Activated CD4-positive, alpha-beta T cell treated with anti-CD3 and anti-CD28 coated beads for 4 hours (primary cell): ENCODE results near the gene ARMC12.

Experiments used
- DNase-seq, 2 donors: peaks; one replicate each; pipeline ENCODE4 v3.0.0-alpha.2; 2020

The ARMC12 gene

DNA sequence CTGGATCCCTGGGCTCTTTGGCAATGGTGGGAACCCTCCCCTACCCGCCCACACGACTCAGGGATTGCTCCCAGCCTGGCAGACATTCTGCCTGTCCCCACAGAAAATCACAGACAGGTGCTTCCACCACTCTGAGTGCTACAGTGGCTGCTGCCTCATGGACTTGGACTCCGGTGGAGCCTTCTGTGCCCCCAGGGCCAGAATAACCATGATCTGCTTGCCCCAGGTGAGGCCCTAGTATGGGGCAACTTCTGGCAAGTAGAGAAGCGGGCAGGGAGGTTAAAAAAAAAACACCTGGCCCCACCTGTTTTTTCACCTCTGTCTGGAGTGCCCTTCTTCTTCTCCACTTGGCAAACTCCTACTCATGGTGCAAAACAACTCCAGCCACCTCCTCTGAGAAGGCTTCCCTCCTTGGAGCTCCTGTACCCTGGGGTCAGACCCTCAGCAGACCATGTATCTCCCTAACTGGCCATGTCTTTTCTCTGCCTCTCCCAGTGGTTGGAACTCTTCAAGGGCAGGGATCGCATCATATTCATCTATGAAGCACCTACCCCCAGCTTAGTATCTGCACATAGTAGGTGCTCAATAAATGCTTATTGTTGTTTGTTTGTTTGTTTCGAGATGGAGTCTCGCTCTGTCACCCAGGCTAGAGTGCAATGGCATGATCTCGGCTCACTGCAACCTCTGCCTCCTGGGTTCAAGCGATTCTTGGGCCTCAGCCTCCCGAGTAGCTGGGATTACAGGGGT, 40.7 kb downstream of the ARMC12 start:
- DNase-seq, result no peak

DNA sequence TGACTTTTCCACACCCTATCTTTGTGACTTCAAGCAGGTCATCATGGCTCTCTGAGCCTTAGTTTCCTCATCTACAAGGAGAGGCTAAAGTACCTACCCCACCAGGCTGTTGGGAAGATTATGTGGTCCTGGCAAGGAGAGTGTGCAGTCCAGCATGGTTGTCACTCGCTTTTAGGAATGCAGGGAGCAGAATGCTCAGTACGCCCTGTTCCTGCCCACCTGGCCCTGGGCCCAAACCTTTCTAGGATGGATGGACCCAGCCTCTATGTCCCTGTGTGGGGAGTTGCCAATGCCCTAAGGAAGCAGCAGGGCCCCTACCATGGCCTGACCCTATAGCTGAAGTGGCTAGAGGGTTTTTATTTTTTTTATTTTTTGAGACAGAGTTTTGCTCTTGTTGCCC, 41.6 kb downstream of the ARMC12 start:
- no peak for DNase-seq

GRCh38 chr6:35780719-35781118, 43.9 kb downstream of the ARMC12 start, which contains the start of gene CLPSL1:
CLPSL1 (plus strand) TSS chr6:35781019; CDS start chr6:35781111, 92 bp downstream.
- DNase-seq, result no peak

DNA sequence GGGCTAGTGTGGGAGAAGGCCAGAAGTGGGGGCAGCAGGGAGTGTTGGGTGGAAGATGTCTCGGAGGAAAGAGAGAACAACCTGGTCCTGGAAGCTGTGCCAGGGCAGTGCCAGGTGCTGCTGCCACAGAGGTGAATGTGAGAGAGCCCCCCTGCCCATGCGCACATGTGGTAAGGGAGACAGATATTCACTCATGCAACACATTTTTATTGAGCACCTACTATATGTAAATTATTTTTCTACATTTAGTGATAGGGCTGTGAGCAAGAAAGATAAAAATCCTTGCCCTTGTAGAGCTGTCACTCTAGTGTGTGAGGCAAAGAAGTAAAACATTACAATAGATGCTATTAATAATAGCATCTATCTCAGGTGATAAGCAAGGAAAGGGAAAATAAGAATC, 44.5 kb downstream of the ARMC12 start:
- DNase-seq, result no peak

- DNase-seq, result no peak
Observed at GRCh38 chr6:35782424-35782823, 45.6 kb downstream of the ARMC12 start.

GRCh38 chr6:35784200-35784599, 47.4 kb downstream of the ARMC12 start:
- no peak for DNase-seq

- DNase-seq, result no peak
Observed at GRCh38 chr6:35786272-35786671, 49.4 kb downstream of the ARMC12 start.

DNA sequence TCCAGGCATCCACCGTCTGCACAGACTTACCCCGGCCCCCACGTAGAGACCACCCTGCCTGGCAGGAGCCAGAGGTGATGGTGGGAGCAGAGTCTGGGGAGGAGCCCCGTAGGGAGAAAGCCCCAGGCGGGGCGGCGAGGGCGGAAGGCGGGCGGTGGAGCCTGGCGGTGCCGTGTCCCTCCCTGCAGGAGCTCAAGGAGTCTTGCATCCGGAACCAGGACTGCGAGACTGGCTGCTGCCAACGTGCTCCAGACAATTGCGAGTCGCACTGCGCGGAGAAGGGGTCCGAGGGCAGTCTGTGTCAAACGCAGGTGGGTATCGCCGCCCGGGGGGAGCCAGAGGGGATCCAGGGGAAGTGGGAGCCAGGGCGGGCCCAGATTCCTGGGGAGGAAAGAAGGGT, 50.0 kb downstream of the ARMC12 start:
- no peak for DNase-seq

- DNase-seq, result no peak
Observed at GRCh38 chr6:35787266-35788218, 50.7 kb downstream of the ARMC12 start.

DNA sequence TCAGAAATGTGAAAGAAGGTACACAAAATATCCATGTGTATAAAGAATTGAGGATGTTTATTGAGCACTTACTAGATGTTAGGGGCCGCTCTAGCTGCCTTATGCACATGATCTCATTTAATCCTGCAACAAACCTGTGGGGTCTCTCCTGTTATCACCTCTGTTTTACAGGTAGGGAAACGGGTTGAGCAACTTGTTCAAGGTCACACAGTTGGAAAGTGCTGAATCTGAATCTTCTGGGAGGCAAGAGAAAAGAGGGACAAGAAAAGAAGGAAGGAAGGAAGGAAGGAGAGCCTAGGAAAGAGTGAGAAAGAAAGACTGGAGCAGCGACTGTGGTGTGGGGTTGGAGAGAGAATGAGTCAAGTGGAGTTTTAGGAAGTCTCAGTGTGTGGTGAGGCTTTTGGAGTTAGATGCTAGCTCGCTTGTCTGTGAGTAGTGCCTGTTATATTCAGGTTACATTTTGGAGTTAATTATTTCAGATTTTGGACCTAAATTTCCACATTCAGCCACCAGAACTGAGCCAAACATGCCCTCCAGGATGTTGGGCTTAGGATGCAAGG, 51.7 kb downstream of the ARMC12 start:
- DNase-seq, result no peak

DNA sequence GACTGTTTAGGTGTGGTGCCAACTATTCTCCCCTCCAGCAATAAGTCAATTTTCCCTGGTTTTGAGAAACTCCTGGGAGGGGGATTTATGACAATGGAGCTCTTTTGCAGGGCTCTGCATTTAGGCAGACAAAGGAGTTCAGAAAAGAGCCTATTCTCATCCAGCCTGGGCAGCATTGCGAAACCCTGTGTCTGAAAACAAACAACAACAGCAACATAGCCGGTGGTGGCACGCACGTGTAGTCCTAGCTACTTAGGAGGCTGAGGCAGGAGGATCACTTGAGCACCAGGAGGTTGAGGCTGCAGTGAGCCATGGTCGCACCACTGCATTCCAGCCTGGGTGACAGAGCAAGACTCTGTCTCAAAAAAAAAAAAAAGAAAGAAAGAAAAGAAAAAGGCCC, 53.9 kb downstream of the ARMC12 start:
- DNase-seq, result no peak

DNA sequence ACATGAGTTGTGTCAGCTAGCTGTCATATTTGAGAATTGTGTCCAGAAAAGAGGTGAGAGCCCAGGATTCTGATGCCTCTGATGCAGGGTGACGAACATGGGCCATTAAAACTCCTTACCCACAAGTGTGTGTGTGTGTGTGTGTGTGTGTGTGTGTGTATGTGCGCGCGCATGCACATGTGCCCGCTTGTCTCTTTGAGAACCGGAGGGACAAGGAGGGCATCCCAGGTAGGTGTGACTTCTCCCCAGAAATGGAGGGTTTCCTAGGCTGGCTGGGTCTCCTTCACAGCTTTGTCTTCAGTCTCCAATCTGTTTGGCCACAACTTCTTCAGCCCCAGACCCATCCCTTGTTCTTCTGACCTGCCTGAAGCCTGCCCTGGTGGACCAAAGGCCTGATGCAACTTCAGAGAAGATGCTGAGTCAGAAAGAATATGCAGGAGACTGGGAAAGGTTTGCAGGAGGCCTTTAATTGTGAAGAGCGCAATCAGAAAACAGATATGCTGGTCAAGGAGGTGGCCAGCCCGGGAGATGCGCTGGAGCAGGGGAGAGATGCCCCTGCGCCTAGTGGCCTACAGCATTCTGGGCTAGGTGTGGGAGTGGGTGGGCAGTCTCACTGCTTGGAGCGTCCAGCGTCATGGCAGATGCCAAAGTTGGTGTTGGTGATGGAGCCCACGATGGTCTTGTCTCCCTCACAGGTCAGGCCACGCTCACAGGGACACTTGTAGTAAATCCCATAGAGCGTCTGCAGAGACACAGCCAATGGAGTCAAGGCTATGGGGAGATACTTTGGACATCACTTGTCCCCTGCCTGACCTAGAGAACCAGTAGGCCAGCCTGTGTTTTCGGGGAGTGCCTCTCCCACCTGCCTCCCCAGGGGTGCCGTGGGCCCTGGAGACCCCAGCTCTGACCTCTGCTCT, 58.0 kb downstream of the ARMC12 start:
- no peak for DNase-seq

GRCh38 chr6:35795453-35796071, 58.7 kb downstream of the ARMC12 start:
- no peak for DNase-seq

DNA sequence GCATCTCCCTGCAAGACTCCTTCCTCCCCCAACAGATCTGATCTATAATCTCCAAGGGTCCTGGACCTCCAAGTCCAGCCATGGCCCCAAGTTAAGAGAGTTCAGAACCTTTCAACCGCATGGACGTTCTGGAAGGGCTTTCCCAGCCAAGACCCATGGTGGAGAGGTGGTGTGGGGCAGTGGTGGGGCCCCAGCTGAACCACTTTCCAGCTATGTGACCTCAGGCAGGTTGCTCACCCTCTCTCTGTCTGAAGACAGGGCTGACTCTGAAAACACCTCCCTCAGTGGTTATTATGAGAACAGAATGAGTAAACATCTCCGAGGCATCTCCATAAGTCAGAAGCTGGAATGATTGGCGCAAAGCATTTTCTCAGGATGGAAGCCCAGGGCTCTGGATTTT, 59.4 kb downstream of the ARMC12 start:
- DNase-seq, result no peak

GRCh38 chr6:35797837-35798526, 61.1 kb downstream of the ARMC12 start:
- no peak for DNase-seq
